H1 (cell line): ENCODE results near the gene ASCL1. TPM values are rescaled to one million over a fixed set of nuclear protein-coding genes. Genes with fewer than 3 reads are reported as not detected.

Experiments used
- CHD7 ChIP-seq: fragments of 300-600 bp; sonication (generic); IDR thresholded peaks from 2 replicates; pipeline ENCODE4 v1.7.1; 2012; ENCODE audit warnings: low read length, moderate library complexity, mild to moderate bottlenecking, inconsistent platforms; ENCODE audit not compliant: insufficient replicate concordance
- RNF2 ChIP-seq: fragments of 200-900, 300-1000 bp; sonication (generic); IDR thresholded peaks from 2 replicates; pipeline ENCODE4 v1.7.1; 2016; ENCODE audit warnings: borderline replicate concordance, low read depth, mild to moderate bottlenecking, antibody characterized with exemption, low read length; ENCODE audit not compliant: poor library complexity, severe bottlenecking; ENCODE audit errors: missing control alignments
- TAF1 ChIP-seq: IDR thresholded peaks from 2 replicates; pipeline ENCODE4 v1.6.1; 2011; ENCODE audit warnings: mild to moderate bottlenecking, low read depth, low read length
- polyA plus RNA-seq, 7 experiments: library from polyadenylated mRNA; depleted of rRNA in 3 of 7; stranded (reverse) in 5 of 7; unstranded in 2 of 7; fragments of >200 nt in 5 of 7; fragments of 200-250 nt in 2 of 7; gene quantifications; 1 replicate in 5 of 7; 2 replicates in 1 of 7; 4 replicates in 1 of 7; pipeline versions ENCODE4 v1.2.1 to v1.2.3, GENCODE V29; 2011 to 2013; ENCODE audit warnings: missing spikeins in 2 of 7, mixed read lengths in 2 of 7
- total RNA-seq: library from RNA; stranded (reverse); fragmentation: NEBNext Ultra II Directional; extraction: Animal tissue kit (Norgen Biotek cat#: 25700); gene quantifications from 2 replicates; pipeline ENCODE4 v1.2.1, GENCODE V29; 2021

Gene ASCL1
- total and polyA plus RNA-seq, 2 of the 8 experiments (the other 6 are each of a cell fraction or from before 2014, with no cell fraction given), result 0.12 TPM; not detected in 1

DNA sequence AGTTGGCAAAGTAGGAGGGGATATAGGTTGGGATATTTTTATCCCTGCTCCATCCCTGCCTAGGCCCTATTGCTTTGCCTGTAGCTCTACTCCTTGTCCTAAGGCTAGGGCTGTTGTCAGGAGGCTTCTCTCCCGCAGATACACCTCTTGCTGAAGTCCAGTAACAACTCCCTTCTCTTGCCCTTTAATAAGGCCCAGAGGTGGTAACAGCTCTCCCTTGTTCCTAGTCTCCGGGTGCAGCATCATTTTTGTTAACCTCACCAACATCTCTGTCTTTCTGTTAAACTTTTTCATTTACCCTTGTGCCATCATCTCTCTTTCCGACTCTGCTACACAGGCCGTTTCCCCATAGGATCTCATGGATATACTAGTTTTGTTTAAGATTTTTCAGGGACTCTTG, 6.3 kb downstream of the ASCL1 start (continued):
- no peak for TF ChIP-seq CHD7
- peak; percentile 74 for TF ChIP-seq RNF2
- no peak for TF ChIP-seq TAF1
